T-helper 9 cell (primary cell): ENCODE data around the gene OR5K4.
"Not testable (repeated sequence)": the region's sequence is repeated elsewhere in the genome, so short reads cannot be mapped to it uniquely, and the experiment has no call there.

Source experiments
- DNase-seq: peaks from one replicate; pipeline ENCODE4 v3.0.0-alpha.2; 2020

Gene OR5K4

DNA sequence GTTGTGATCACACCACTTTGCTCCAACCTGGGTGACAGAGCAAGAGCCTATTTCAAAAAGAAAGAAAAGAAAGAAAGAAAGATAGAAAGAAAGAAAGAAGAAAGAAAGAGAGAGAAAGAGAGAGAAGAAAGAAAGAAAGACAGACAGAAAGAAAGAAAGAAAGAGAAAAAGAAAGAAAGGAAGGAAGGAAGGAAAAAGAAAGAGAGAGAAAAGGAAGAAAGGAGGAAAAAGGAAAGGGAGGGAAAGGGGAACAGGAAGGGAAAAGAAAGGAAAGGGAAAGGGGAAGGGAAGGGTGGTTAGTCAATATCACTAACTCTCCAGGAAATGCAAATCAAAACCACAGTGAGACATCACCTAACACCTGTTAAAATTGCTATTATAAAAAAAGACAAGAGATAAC is 18.2 kb downstream of the OR5K4 start:
- DNase-seq, result no peak

DNA sequence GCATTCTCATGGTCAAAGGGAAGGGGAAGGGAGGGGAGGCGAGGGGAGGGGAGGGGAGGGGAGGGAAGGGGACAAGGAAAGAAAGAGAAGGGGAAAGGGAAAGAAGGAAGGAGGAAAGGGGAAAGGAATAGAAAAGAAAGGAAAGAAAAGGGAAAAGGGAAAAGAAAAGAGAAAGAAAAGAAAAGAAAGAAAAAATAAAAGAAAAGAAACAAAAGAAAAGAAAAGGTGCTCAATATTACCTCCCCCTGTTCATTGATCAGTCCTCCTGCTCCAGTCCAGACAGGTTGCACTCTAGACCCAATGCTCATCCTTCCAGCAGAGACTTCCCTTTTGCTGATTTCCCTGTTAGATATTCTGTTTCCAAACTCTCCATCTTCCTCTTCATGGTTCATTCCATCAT is 18.8 kb downstream of the OR5K4 start:
- DNase-seq, result no peak

DNA sequence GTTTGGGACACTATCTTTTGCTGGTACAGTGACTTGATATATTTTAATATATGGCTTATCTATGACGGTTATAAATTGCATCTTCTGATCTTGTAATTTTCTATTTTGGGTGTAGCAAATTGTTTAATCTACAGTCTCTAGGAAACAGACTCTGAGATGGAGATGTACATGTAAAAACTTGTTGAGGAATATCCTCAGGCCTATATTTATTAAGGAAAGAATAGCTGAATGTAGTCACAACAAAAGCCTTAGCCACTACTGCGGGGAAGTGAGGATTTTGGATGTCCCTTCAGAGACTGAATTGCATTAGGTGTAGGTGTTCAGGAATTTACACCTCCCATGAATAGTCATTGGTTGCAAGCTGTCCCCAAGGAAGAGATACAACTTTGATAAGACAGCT is 23.0 kb downstream of the OR5K4 start:
- no peak for DNase-seq

DNA sequence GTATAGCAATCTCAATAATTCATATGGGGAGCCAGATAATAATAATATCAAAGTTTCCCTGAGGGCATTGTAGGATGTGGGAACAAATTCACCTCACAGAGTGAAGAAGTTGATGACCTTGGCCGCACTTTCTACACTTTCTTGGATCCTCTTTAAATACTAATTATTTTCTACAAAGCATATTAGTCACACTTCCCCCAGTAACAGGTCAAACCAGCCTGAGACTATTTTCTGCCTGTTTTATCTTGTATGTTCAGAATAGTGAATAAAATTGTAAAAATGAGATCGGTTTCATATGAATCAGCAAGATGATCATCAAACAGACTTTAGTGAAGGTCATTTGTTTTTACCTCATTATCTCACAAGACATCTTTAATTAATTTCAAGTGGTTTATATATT is 34.5 kb downstream of the OR5K4 start:
- DNase-seq, result no peak

DNA sequence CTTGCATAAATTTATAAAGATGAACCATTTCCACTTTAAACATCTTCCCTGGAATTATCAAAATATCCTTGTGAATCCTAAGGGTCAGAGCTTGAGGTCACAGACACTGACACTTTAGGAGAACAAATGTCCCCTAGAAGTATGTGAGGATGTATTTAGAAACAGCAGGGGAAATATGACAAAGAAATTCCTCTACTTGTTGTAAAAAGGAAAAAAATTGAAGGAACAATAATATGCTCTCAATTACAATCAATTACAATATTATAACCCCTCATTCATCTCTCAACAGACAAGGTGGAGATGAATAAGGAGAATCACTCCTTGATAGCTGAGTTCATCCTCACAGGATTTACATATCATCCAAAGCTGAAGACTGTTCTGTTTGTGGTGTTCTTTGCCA is 36.7 kb downstream of the OR5K4 start, which contains the start of gene OR5K3:
Gene OR5K3 (plus strand): TSS at position 301 of the 400 bp plus-strand sequence. CDS start 0 bp downstream, at position 301.
- no peak for DNase-seq

DNA sequence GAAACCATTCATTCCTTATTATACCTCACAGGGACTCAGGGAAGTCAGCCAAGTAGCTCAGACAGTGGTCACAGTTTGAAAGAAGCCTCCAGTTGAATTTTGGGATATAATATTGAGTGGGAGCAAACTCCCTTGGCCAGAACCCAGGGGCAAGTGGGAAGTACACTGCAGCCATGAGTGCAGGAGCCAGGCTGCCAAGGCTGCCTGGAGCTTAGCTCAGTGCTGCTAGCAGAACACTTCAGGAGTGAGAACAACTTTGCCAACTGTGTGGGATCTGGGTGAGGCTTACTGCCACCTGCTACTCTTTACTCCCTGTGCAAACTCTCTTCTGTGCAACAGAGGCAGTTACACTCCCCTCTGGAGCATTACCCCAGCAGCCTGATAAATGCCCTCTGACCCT is 41.4 kb downstream of the OR5K4 start:
- no peak for DNase-seq

DNA sequence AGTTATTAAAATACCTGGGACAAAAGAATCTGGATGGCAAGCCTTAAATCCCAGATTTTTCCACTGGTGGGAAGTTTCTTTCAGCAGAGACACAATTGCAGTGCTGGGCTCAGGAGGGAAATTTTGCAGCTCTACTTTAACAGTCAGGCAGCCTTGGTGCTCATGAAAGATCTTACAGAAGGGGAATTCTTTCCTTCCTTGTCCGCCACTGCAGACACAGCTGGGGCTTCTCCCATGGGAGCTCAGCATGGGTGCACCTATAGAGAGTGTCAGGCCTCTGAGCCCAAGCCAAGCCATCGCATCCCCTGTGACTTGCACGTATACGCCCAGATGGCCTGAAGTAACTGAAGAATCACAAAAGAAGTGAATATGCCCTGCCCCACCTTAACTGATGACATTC is 42.8 kb downstream of the OR5K4 start:
- not testable (repeated sequence) for DNase-seq

DNA sequence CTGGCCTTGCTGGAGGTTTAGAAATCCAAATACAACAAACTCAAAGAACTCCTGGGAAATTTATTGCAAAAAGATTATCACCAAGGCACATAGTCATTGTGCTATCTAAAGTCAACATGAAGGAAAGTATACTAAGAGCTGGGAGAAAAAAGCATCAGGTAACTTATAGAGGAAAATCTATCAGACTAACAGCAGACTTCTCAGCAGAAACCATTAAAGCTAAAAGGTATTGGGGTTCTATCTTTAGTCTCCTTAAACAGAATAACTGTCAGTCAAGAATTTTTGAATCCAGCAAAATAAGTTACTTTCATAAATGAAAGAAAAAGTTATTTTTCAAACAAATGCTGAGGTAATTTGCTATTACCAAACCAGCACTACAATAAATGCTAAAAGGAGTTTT is 44.9 kb downstream of the OR5K4 start:
- no peak for DNase-seq

DNA sequence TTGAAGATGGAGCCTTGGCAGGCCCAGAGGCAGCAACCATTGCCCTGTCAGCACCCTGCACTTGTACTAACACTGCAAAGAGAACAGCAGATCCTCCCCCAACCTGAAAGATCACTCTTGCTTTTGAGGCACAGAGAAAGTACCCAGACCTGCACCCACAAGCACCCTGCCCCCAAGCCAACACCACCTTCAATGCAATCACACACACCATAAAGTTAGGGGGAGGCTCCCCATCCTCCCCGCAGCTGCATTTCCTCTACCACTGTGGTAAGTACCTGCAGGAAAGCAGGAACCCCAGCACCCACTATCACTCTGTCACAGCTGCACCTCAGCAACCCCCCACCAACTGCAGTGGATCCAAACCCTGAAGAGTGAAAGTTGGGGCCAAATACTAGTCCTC is 48.9 kb downstream of the OR5K4 start:
- DNase-seq, result no peak

DNA sequence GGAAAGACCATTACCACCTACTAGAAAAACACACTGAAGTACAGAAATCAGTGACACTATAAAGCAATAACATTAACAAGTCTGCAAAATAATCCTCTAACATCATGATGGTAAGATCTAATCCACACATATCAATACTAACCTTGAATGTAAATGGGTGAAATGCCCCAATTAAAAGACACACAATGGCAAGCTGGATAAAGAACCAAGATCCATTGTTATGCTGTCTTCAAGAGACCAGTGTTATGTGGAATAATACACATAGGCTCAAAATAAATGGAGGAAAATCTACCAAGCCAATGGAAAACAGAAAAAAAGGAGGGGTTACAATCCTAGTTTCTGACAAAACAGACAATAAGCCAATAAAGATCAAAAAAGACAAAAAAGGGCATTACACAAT is 50.4 kb downstream of the OR5K4 start:
- DNase-seq, result no peak
